CD4-positive, alpha-beta T cell treated with Interleukin-15 for 4 hours (primary cell): ENCODE data around the gene RGS6.

Source experiments
- DNase-seq: peaks from one replicate; pipeline ENCODE4 v3.0.0-alpha.2; 2020; ENCODE audit warnings: low spot score

Gene RGS6

DNA sequence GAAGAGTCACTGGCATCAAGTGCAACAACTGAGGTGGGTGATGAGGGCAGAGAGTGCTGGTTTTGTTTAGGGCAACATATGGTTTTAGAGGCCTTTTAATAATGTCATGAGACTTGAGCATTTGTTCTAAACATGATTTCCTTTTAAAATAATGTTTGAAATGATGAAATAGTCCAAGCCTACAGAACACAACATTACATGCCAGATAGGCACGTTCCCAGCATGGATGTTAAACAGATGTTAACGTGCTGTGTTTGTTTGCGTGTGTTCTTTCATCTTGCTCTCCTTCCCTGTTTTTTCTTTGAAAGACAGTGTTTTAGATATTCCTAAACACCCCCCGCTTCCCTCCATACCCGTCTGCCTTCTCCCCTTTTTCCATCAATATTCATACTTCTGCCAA lies 82.3 kb downstream of the RGS6 start:
- no peak for DNase-seq

- no peak for DNase-seq
These were observed 85.1 kb downstream of the RGS6 start for GRCh38 chr14:72017290-72017689.

- no peak for DNase-seq
These were observed 91.2 kb downstream of the RGS6 start for GRCh38 chr14:72023128-72024042.

- peak; percentile 37 for DNase-seq
These were observed 91.8 kb downstream of the RGS6 start for GRCh38 chr14:72024043-72024407.

- DNase-seq, result no peak
These were observed 92.3 kb downstream of the RGS6 start for GRCh38 chr14:72024504-72024903.

DNA sequence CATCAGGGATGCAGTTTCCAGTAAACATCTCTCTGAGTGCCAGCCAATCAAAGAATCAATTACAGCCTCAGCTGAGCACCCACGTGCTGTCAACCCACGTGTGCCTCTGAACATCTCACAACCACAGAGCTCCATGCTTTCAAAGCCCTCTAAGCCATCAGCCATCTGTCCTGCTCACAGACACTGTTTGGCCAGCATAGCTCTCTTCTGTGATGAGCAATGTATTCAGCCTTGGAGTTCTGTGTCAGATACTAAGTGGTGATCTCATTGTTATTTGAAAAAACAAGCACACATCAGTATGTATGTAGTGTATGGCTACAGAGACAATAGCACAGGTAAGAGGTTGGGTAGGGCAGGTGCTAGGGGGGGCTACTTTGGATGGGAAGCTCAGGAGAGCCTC lies 94.3 kb downstream of the RGS6 start:
- no peak for DNase-seq

- no peak for DNase-seq
These were observed 94.8 kb downstream of the RGS6 start for GRCh38 chr14:72027061-72027460.

- DNase-seq, result no peak
These were observed 101.1 kb downstream of the RGS6 start for GRCh38 chr14:72033365-72033764.

- DNase-seq, result no peak
These were observed 108.3 kb downstream of the RGS6 start for GRCh38 chr14:72040528-72040927.

DNA sequence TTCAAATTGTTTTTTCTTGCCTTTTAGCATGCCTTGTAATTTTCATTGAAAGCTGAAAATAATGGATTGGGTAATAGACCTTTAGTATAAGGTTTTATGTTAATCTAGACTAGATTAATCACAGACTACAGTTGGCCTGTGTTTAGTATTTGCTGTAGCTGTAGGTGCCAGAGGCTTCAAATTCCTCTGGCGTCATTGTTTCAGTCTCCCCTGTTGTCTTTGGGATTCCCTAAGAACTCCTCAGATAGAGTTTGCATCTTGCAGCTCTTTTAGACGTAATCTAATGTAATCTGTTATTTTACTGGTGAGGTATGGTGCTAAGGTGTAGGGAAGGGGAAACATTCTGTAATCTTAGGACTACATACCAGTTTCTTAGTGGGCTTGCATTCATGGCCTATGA lies 113.0 kb downstream of the RGS6 start:
- DNase-seq, result no peak

- DNase-seq, result no peak
These were observed 113.7 kb downstream of the RGS6 start for GRCh38 chr14:72045885-72046284.

DNA sequence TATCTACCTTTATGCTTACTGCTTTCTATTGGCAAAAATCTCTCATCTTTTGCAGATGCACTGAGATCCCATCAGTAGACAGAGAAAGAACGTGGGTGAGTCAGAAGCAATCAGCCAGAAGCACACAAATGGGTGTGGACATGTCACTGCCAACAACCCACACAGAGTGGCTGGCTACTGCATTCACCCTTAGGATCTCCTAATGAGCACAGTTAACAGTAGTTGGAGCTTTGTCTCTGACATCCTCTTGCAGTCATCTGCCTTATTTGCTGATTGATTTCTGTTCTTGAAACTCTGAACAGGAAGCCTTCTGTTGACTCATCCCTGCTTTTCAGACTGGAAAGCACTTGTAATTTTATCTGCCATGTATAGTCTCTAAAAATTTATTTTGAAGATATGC lies 117.2 kb downstream of the RGS6 start:
- no peak for DNase-seq

GRCh38 chr14:72052356-72052755 lies 120.1 kb downstream of the RGS6 start:
- DNase-seq, result no peak

DNA sequence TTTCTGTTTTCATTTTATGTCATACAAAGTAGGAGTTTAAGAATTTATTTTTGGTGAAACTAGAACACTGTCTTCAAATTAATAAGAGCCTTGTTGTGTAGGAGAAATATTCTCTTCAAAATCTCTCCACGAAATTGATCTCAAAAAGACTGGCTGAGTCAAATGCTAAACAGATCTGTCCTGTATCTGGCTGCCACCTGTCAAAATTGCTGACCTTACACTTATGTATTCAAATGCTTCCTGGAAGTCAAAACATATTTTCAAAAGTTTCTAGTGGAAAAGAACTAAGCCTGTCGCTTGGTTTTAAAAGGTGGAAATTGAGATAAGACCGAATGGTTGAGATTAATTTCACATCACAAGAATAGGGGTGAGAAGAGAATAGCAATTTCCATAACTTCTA lies 121.4 kb downstream of the RGS6 start:
- DNase-seq, result no peak

DNA sequence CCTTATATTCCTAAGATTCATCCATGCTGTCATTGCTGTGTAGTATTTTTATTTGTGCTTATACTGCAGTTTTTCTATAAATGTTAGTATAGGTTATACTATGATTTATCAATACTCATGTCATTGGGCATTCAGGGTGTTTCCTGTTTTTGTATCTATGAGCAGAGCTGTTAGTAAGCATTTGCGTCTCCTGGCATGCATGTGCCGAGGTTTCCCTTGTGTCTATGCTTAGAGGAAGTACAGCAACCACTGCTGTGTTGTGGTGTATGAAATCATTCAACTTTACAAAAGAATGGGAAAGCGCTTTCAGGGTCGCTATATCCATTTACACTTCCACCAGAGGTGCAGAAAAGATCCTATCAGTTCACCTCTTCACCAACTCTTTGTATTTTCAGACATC lies 122.7 kb downstream of the RGS6 start:
- no peak for DNase-seq

- DNase-seq, result no peak
These were observed 125.6 kb downstream of the RGS6 start for GRCh38 chr14:72057701-72058285.

DNA sequence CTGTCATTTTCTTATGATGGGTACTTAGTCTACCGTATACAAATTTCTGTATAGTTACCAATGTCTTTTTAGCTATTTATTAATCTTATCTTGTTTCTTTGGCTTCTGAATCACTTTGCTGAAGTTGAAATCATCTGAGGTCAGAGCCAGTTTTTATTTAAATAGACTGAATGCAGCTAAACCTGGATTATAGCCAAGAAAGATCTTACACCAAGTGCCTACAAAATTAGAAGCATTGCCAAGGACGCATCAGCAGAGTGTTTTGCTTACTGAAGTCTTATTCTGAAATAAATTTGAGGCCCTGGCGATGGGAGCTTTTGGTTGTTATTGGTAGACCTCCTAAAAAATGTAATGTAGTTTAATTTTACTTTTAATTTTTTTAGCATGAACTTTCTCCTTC lies 128.2 kb downstream of the RGS6 start:
- no peak for DNase-seq

DNA sequence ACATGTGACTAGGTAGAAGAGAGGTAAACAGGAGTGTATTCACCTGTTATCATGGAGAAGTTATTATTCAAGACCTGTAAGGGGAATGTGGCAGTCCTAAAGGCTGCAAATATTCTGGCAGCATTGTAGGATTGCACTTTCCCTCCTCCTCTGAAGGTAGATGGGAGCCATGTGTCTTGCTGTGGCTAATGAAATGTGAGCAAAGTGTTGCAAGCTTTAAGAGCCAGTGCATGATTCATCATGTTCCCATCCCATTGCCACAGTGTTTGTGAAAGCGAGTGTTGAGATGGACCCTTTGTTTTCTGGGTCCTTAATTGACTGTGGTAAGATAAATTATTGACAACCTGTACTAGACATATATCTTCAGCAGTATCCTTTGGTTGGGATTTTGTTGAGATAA lies 128.7 kb downstream of the RGS6 start:
- DNase-seq, result no peak

- no peak for DNase-seq
These were observed 129.5 kb downstream of the RGS6 start for GRCh38 chr14:72061718-72062117.

DNA sequence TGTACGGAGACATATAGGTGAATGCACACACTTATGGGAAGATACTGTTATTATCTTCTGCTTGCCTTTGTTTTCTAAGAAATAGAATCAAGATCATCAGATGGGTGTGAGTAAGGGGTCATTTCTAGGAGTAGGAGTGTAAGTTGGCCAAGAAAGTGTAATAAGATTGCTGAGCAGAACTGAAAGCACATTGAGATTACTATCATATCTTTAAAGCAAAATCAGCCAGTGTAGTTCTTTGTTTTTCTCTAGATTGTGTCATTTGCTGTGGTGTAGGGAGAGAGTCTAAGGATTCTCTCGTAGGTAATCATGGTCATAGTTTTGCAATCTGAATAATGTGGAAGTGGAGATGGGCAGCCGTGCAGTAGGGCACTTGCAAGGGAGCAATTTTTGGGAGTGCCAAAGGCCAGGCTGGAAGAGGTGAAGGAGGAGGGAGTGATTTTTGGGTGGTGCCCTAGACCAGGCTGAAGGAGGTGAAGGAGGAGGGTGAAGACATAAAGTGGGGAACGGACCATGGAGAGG lies 131.6 kb downstream of the RGS6 start:
- no peak for DNase-seq

DNA sequence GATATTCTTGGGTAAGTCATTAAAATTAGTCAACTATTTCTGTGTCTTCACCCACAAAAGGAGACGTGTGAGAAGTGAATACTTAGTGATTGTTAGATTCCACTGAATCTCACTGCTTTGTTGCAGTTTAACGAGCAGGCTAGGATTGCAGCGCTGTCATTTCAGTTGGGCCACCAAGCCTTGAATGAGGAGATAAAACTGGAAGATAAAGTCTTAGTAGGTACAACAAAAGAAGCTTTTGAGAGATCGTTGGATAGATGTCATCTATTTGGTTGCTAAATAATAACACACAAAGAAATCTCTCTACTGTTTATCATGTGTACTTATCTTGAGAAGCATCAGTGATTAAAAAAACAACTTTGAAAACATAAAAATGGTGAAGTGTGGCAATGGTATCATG lies 132.3 kb downstream of the RGS6 start:
- no peak for DNase-seq

GRCh38 chr14:72070458-72070857 lies 138.2 kb downstream of the RGS6 start:
- no peak for DNase-seq

GRCh38 chr14:72075649-72076334 lies 143.6 kb downstream of the RGS6 start:
- no peak for DNase-seq
